Fibroblast of lung (primary cell): ENCODE measurements around the gene GNB1L.

Source experiments
- EZH2 ChIP-seq: IDR thresholded peaks from 2 replicates; pipeline ENCODE4 v1.5.1; 2012; ENCODE audit warnings: low read length, control low read depth, mild to moderate bottlenecking; ENCODE audit errors: missing control alignments
- TF ChIP-seq, protein P1 (sequence below), 2 donors: IDR thresholded peaks in 1 of 2; conservative IDR thresholded peaks in 1 of 2; 1 replicate in 1 of 2; 2 replicates in 1 of 2; pipeline ENCODE4 v1.5.1; 2011 to 2012; ENCODE audit warnings: low read length in 2 of 2, control low read depth in 1 of 2, inconsistent platforms in 1 of 2, low read depth in 1 of 2, mild to moderate bottlenecking in 1 of 2

DNA sequence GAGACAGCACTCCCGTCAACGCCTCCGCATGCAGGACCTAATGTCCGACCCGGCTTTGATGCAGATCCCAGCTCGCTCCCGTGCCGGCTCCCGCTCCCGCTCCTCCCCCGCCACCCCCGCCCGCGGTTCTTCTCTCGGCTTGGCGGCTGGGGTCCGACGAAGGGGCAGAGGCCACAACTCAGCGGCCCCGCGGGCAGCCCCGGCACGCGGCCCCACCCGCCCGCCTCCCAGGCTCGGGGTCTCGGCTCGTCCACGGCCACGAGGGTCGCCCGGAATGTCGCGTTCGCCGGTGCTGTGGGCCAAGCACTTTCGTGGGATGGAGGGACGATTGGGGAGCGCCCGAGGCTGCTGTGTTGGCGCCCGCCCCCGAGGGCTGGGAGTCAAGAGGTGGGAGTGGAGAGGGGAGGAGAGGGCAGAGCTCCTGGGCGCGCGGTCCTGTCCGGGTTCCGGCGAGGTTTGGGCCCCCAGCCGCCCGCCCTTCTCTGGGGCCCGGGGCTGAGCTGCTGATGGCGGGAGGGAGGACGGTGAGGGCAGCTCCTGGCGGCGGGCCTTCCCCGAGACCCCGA lies 99.4 kb downstream of the GNB1L start:
- TF ChIP-seq, protein P1, sequence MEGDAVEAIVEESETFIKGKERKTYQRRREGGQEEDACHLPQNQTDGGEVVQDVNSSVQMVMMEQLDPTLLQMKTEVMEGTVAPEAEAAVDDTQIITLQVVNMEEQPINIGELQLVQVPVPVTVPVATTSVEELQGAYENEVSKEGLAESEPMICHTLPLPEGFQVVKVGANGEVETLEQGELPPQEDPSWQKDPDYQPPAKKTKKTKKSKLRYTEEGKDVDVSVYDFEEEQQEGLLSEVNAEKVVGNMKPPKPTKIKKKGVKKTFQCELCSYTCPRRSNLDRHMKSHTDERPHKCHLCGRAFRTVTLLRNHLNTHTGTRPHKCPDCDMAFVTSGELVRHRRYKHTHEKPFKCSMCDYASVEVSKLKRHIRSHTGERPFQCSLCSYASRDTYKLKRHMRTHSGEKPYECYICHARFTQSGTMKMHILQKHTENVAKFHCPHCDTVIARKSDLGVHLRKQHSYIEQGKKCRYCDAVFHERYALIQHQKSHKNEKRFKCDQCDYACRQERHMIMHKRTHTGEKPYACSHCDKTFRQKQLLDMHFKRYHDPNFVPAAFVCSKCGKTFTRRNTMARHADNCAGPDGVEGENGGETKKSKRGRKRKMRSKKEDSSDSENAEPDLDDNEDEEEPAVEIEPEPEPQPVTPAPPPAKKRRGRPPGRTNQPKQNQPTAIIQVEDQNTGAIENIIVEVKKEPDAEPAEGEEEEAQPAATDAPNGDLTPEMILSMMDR (conservative IDR thresholded peaks at IDR 0.05 in 1 of 2, IDR thresholded peaks at IDR 0.05 in 1 of 2; ENCODE audit: low read depth in 1 of 2, low read length in 2 of 2) = no peak
- no peak for TF ChIP-seq EZH2
